T47D (cell line): ENCODE data around the gene RTL1.

Experiments used
- DNase-seq, 2 experiments: peaks; one replicate each; pipeline versions ENCODE4 v3.0.0 to v3.0.0-alpha.2; 2011 to 2012; ENCODE audit warnings: low read depth in 1 of 2, low spot score in 1 of 2
- JUND ChIP-seq: IDR thresholded peaks from 2 replicates; pipeline ENCODE4 v1.6.1; 2012; ENCODE audit warnings: low read depth
- in situ Hi-C: cut with HindIII; loops from 2 replicates; pipeline ENCODE4 v1.10.0; 2016; ENCODE audit warnings: low sequenced_read_pairs, low pct_unique_long_range_greater_than_20kb

Gene RTL1

GRCh38 chr14:100856056-100856950 lies 47.2 kb downstream of the RTL1 start:
- no peak for TF ChIP-seq JUND
- in situ Hi-C loops = no loop called here
- DNase-seq = no peak

GRCh38 chr14:100855256-100855930 lies 48.1 kb downstream of the RTL1 start:
- DNase-seq = peak in 1 of 2 experiments; percentile 12
- no peak for TF ChIP-seq JUND
- in situ Hi-C loops = no loop called here

GRCh38 chr14:100854435-100854834 lies 49.1 kb downstream of the RTL1 start:
- DNase-seq = no peak
- no peak for TF ChIP-seq JUND
- in situ Hi-C loops = no loop called here

GRCh38 chr14:100851946-100852620 lies 51.4 kb downstream of the RTL1 start:
- in situ Hi-C loops = no loop called here
- no peak for DNase-seq
- no peak for TF ChIP-seq JUND

GRCh38 chr14:100851586-100851916 lies 52.0 kb downstream of the RTL1 start:
- TF ChIP-seq JUND = no peak
- in situ Hi-C loops = no loop called here
- no peak for DNase-seq

- in situ Hi-C loops = no loop called here
- TF ChIP-seq JUND = no peak
- peak; percentile 63 to 84 for DNase-seq
Observed at GRCh38 chr14:100850841-100851585, 52.5 kb downstream of the RTL1 start.

- in situ Hi-C loops = no loop called here
- DNase-seq = no peak
- no peak for TF ChIP-seq JUND
Observed at GRCh38 chr14:100849115-100849781, 54.3 kb downstream of the RTL1 start.

GRCh38 chr14:100846309-100846859 lies 57.1 kb downstream of the RTL1 start:
- no peak for DNase-seq
- TF ChIP-seq JUND = no peak
- in situ Hi-C loops = no loop called here

GRCh38 chr14:100845341-100845740 lies 58.2 kb downstream of the RTL1 start:
- in situ Hi-C loops = no loop called here
- DNase-seq = no peak
- no peak for TF ChIP-seq JUND

- DNase-seq = no peak
- no peak for TF ChIP-seq JUND
- in situ Hi-C loops = no loop called here
Observed at GRCh38 chr14:100844846-100845245, 58.7 kb downstream of the RTL1 start.

- no peak for DNase-seq
- no peak for TF ChIP-seq JUND
- in situ Hi-C loops = no loop called here
Observed at GRCh38 chr14:100844421-100844820, 59.1 kb downstream of the RTL1 start.

GRCh38 chr14:100844082-100844408 lies 59.5 kb downstream of the RTL1 start:
- in situ Hi-C loops = no loop called here
- TF ChIP-seq JUND = no peak
- no peak for DNase-seq
